ENCODE data around the gene RBP5. TPM values are rescaled to one million over a fixed set of nuclear protein-coding genes. Genes with fewer than 3 reads are reported as not detected.

The RBP5 gene
- polyA plus RNA-seq, 2 of the 4 experiments (the other 2 are of a cell fraction), result 0.25 TPM; not detected in 1

DNA sequence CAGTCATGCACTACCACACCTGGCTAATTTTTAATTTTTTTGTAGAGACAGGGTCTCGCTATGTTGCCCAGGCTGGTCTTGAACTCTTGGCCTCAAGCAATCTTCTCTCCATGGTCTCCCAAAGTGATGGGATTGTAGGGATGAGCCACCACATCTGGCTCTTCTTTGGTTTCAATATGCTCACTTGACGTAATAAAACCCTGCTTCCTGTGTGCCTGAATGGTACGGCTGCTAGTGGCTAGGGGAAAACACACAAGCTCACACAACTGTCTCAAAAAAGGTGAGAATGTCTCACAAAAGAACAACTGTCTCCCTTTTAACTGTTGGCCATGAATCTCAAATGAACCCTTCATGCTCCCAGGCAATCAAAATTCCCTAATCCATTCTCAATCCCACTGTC lies 53.2 kb downstream of the RBP5 start:
- Histone ChIP-seq H3K9me3 (no peaks in the 10 kb centered on the region), H3K27ac (peak overlapping the region; percentile 91; a peak in 3 of 6 replicates), H3K4me1 (peaks cover 24% of the 10 kb centered on the region), H3K4me2 (no peak overlapping the region), H3K4me3 (no peak overlapping the region)
- CTCF ChIA-PET, result interaction anchor here (1.5 to 13.8 kb wide), 4 partner anchors 10 to 35 kb away, joined by 3 to 150 read pairs (median 79); partner anchors contain the start of genes C1R, C1RL and C1S
- ATAC-seq (no peak), DNase-seq (ENCODE audit: low read depth in 1 of 2, low spot score in 1 of 2) (no peak), FAIRE-seq (no peak)
- TF ChIP-seq HEYL (CRISPR knock-in tag; IDR thresholded peaks at IDR 0.05), result no peak
- no peak for TF ChIP-seq NFE2L2 (conservative IDR thresholded peaks at IDR 0.05; ENCODE audit: low read length)
- TF ChIP-seq, protein P1, sequence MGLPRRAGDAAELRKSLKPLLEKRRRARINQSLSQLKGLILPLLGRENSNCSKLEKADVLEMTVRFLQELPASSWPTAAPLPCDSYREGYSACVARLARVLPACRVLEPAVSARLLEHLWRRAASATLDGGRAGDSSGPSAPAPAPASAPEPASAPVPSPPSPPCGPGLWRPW (IDR thresholded peaks at IDR 0.05), result no peak
- no peak for TF ChIP-seq KDM5A (IDR thresholded peaks at IDR 0.05)
- POLR2A ChIA-PET, result interaction anchor here (1.3 kb wide), 1 partner anchor 98 kb away, joined by 3 read pairs; no protein-coding TSS in a partner anchor
- 98% methylated on average over 3 of the region's 3 CpGs for WGBS (ENCODE audit: missing lambda C conversion rate)

DNA sequence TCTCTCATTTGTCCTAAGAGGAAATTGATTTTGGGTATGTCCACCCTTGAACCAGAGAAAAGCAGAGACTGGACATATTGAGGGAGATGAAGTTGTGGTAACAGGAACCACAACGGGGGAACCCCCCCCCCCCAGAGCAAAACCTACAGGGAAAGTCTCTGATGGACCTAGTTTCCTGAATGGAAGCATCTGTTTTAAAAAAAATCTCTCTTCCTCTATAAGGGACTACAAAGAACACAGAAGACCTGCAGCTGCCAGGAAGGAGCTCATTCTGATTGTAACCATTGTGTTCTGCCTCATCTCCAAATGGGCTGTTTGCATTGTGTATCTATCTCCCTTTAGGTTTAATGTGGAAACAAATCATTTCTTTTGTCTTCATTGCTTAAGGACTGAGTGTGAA lies 54.7 kb downstream of the RBP5 start:
- Histone ChIP-seq H3K4me1 (peaks cover 11% of the 10 kb centered on the region), H3K27ac (no peak overlapping the region), H3K4me3 (no peak overlapping the region), H3K4me2 (no peak overlapping the region), H3K9me3 (no peaks in the 10 kb centered on the region)
- FAIRE-seq (no peak), DNase-seq (ENCODE audit: low read depth in 1 of 2, low spot score in 1 of 2) (no peak), ATAC-seq (no peak)
- WGBS (ENCODE audit: missing lambda C conversion rate), result 19% methylated on average over 1 of the region's 1 CpG
- ChIA-PET CTCF (interaction anchor here (0.6 to 13.8 kb wide), 5 partner anchors 9 to 634 kb away, joined by 3 to 150 read pairs (median 6); partner anchors contain the start of genes C1R, C1RL and C1S), POLR2A (interaction anchor here (0.7 kb wide), 1 partner anchor 18 kb away, joined by 4 read pairs; no protein-coding TSS in a partner anchor)
- TF ChIP-seq, protein P2, sequence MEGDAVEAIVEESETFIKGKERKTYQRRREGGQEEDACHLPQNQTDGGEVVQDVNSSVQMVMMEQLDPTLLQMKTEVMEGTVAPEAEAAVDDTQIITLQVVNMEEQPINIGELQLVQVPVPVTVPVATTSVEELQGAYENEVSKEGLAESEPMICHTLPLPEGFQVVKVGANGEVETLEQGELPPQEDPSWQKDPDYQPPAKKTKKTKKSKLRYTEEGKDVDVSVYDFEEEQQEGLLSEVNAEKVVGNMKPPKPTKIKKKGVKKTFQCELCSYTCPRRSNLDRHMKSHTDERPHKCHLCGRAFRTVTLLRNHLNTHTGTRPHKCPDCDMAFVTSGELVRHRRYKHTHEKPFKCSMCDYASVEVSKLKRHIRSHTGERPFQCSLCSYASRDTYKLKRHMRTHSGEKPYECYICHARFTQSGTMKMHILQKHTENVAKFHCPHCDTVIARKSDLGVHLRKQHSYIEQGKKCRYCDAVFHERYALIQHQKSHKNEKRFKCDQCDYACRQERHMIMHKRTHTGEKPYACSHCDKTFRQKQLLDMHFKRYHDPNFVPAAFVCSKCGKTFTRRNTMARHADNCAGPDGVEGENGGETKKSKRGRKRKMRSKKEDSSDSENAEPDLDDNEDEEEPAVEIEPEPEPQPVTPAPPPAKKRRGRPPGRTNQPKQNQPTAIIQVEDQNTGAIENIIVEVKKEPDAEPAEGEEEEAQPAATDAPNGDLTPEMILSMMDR (IDR thresholded peaks at IDR 0.05), result no peak
- no peak for TF ChIP-seq MAFK (IDR thresholded peaks at IDR 0.05; ENCODE audit: partially characterized antibody)
- TF ChIP-seq GATA3 (IDR thresholded peaks at IDR 0.05; ENCODE audit: borderline replicate concordance), result no peak
- no peak for TF ChIP-seq JUN (IDR thresholded peaks at IDR 0.05)
- no peak for TF ChIP-seq BHLHE40 (IDR thresholded peaks at IDR 0.05; ENCODE audit: low read depth, low read length)
- no peak for TF ChIP-seq MYC (IDR thresholded peaks at IDR 0.05; ENCODE audit: borderline replicate concordance, low read length)
- TF ChIP-seq NPAS2 (CRISPR knock-in tag; IDR thresholded peaks at IDR 0.05; ENCODE audit: borderline replicate concordance), result no peak
- no peak for TF ChIP-seq NR3C1 (IDR thresholded peaks at IDR 0.05)
- TF ChIP-seq, protein P3, sequence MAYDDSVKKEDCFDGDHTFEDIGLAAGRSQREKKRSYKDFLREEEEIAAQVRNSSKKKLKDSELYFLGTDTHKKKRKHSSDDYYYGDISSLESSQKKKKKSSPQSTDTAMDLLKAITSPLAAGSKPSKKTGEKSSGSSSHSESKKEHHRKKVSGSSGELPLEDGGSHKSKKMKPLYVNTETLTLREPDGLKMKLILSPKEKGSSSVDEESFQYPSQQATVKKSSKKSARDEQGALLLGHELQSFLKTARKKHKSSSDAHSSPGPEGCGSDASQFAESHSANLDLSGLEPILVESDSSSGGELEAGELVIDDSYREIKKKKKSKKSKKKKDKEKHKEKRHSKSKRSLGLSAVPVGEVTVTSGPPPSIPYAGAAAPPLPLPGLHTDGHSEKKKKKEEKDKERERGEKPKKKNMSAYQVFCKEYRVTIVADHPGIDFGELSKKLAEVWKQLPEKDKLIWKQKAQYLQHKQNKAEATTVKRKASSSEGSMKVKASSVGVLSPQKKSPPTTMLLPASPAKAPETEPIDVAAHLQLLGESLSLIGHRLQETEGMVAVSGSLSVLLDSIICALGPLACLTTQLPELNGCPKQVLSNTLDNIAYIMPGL (CRISPR knock-in tag; IDR thresholded peaks at IDR 0.05; ENCODE audit: borderline replicate concordance), result no peak
- TF ChIP-seq KDM5A (IDR thresholded peaks at IDR 0.05), result no peak
- TF ChIP-seq RFX5 (IDR thresholded peaks at IDR 0.05), result no peak
- TF ChIP-seq ZFP36 (IDR thresholded peaks at IDR 0.05; ENCODE audit: borderline replicate concordance, partially characterized antibody), result no peak
- TF ChIP-seq CEBPB (IDR thresholded peaks at IDR 0.05), result no peak
- no peak for TF ChIP-seq RARB (CRISPR knock-in tag; IDR thresholded peaks at IDR 0.05)
- no peak for TF ChIP-seq JUNB (IDR thresholded peaks at IDR 0.05)
- TF ChIP-seq, protein P4, sequence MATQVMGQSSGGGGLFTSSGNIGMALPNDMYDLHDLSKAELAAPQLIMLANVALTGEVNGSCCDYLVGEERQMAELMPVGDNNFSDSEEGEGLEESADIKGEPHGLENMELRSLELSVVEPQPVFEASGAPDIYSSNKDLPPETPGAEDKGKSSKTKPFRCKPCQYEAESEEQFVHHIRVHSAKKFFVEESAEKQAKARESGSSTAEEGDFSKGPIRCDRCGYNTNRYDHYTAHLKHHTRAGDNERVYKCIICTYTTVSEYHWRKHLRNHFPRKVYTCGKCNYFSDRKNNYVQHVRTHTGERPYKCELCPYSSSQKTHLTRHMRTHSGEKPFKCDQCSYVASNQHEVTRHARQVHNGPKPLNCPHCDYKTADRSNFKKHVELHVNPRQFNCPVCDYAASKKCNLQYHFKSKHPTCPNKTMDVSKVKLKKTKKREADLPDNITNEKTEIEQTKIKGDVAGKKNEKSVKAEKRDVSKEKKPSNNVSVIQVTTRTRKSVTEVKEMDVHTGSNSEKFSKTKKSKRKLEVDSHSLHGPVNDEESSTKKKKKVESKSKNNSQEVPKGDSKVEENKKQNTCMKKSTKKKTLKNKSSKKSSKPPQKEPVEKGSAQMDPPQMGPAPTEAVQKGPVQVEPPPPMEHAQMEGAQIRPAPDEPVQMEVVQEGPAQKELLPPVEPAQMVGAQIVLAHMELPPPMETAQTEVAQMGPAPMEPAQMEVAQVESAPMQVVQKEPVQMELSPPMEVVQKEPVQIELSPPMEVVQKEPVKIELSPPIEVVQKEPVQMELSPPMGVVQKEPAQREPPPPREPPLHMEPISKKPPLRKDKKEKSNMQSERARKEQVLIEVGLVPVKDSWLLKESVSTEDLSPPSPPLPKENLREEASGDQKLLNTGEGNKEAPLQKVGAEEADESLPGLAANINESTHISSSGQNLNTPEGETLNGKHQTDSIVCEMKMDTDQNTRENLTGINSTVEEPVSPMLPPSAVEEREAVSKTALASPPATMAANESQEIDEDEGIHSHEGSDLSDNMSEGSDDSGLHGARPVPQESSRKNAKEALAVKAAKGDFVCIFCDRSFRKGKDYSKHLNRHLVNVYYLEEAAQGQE (IDR thresholded peaks at IDR 0.05), result no peak
- TF ChIP-seq FOXS1 (CRISPR knock-in tag; IDR thresholded peaks at IDR 0.05), result no peak

Small RNA genes within 50 kb of the gene (small RNA-seq; reads per million reads assigned to genes)
- 0 reads per million in 6 experiments for gene RNU6-485P

Other genes with a start within 250 kb of the RBP5 start
- 33.3 and 40.4 TPM in 2 replicates for gene LRRC23, start 224.1 kb downstream of the RBP5 start, polyA plus RNA-seq (2011; rRNA removed)
- 17.2 to 19.1 TPM (median 19.1 TPM) in 3 replicates for gene LRRC23, start 224.1 kb downstream of the RBP5 start, polyA plus RNA-seq (2017; fragmentation: RNase III; extraction: RNeasy Plus Mini Kit Qiagen cat#74134 plus additional on column Dnase treatment)
- 26.2 and 45.1 TPM in 2 replicates for gene ENO2, start 214.3 kb downstream of the RBP5 start, polyA plus RNA-seq (2011; rRNA removed)
- gene ENO2, start 214.3 kb downstream of the RBP5 start, polyA plus RNA-seq (2017; fragmentation: RNase III; extraction: RNeasy Plus Mini Kit Qiagen cat#74134 plus additional on column Dnase treatment), result 31.0 to 38.6 TPM (median 31.6 TPM) in 3 replicates
- 11.3 and 23.1 TPM in 2 replicates for gene ATN1, start 200.9 kb downstream of the RBP5 start, polyA plus RNA-seq (2011; rRNA removed)
- gene ATN1, start 200.9 kb downstream of the RBP5 start, polyA plus RNA-seq (2017; fragmentation: RNase III; extraction: RNeasy Plus Mini Kit Qiagen cat#74134 plus additional on column Dnase treatment), result 40.3 to 51.6 TPM (median 51.2 TPM) in 3 replicates
- gene RNU7-1, start 185.1 kb downstream of the RBP5 start, polyA plus RNA-seq (2011; rRNA removed), result not detected in 2 replicates
- not detected in 3 replicates for gene RNU7-1, start 185.1 kb downstream of the RBP5 start, polyA plus RNA-seq (2017; fragmentation: RNase III; extraction: RNeasy Plus Mini Kit Qiagen cat#74134 plus additional on column Dnase treatment)
- gene C12orf57, start 184.9 kb downstream of the RBP5 start, polyA plus RNA-seq (2011; rRNA removed), result 466 and 493 TPM in 2 replicates
- 224 to 273 TPM (median 261 TPM) in 3 replicates for gene C12orf57, start 184.9 kb downstream of the RBP5 start, polyA plus RNA-seq (2017; fragmentation: RNase III; extraction: RNeasy Plus Mini Kit Qiagen cat#74134 plus additional on column Dnase treatment)
- 18.9 and 29.0 TPM in 2 replicates for gene PTPN6, start 177.5 kb downstream of the RBP5 start, polyA plus RNA-seq (2011; rRNA removed)
- 14.2 to 17.1 TPM (median 15.1 TPM) in 3 replicates for gene PTPN6, start 177.5 kb downstream of the RBP5 start, polyA plus RNA-seq (2017; fragmentation: RNase III; extraction: RNeasy Plus Mini Kit Qiagen cat#74134 plus additional on column Dnase treatment)
- 296 and 297 TPM in 2 replicates for gene PHB2, start 158.2 kb downstream of the RBP5 start, polyA plus RNA-seq (2011; rRNA removed)
- 292 to 313 TPM (median 293 TPM) in 3 replicates for gene PHB2, start 158.2 kb downstream of the RBP5 start, polyA plus RNA-seq (2017; fragmentation: RNase III; extraction: RNeasy Plus Mini Kit Qiagen cat#74134 plus additional on column Dnase treatment)
- 92.0 and 96.7 TPM in 2 replicates for gene EMG1, start 158.0 kb downstream of the RBP5 start, polyA plus RNA-seq (2011; rRNA removed)
- gene EMG1, start 158.0 kb downstream of the RBP5 start, polyA plus RNA-seq (2017; fragmentation: RNase III; extraction: RNeasy Plus Mini Kit Qiagen cat#74134 plus additional on column Dnase treatment), result 65.7 to 78.2 TPM (median 67.9 TPM) in 3 replicates
- 52.0 and 53.4 TPM in 2 replicates for gene LPCAT3, start 110.4 kb downstream of the RBP5 start, polyA plus RNA-seq (2011; rRNA removed)
- 27.4 to 43.0 TPM (median 42.8 TPM) in 3 replicates for gene LPCAT3, start 110.4 kb downstream of the RBP5 start, polyA plus RNA-seq (2017; fragmentation: RNase III; extraction: RNeasy Plus Mini Kit Qiagen cat#74134 plus additional on column Dnase treatment)
- gene C1S, start 68.2 kb downstream of the RBP5 start, polyA plus RNA-seq (2011; rRNA removed), result 107 and 109 TPM in 2 replicates
- gene C1S, start 68.2 kb downstream of the RBP5 start, polyA plus RNA-seq (2017; fragmentation: RNase III; extraction: RNeasy Plus Mini Kit Qiagen cat#74134 plus additional on column Dnase treatment), result 61.2 to 76.2 TPM (median 65.5 TPM) in 3 replicates
- gene C1R, start 36.4 kb downstream of the RBP5 start, polyA plus RNA-seq (2011; rRNA removed), result 36.0 and 57.8 TPM in 2 replicates
- 24.8 to 40.4 TPM (median 31.4 TPM) in 3 replicates for gene C1R, start 36.4 kb downstream of the RBP5 start, polyA plus RNA-seq (2017; fragmentation: RNase III; extraction: RNeasy Plus Mini Kit Qiagen cat#74134 plus additional on column Dnase treatment)
- 30.4 and 32.4 TPM in 2 replicates for gene C1RL, start 19.7 kb downstream of the RBP5 start, polyA plus RNA-seq (2011; rRNA removed)
- gene C1RL, start 19.7 kb downstream of the RBP5 start, polyA plus RNA-seq (2017; fragmentation: RNase III; extraction: RNeasy Plus Mini Kit Qiagen cat#74134 plus additional on column Dnase treatment), result 20.8 to 28.3 TPM (median 25.2 TPM) in 3 replicates
- 24.9 and 32.7 TPM in 2 replicates for gene CLSTN3, start 1.5 kb upstream of the RBP5 start, polyA plus RNA-seq (2011; rRNA removed)
- 17.4 to 22.5 TPM (median 19.3 TPM) in 3 replicates for gene CLSTN3, start 1.5 kb upstream of the RBP5 start, polyA plus RNA-seq (2017; fragmentation: RNase III; extraction: RNeasy Plus Mini Kit Qiagen cat#74134 plus additional on column Dnase treatment)
- gene PEX5, start 60.8 kb upstream of the RBP5 start, polyA plus RNA-seq (2011; rRNA removed), result 21.5 and 27.3 TPM in 2 replicates
- gene PEX5, start 60.8 kb upstream of the RBP5 start, polyA plus RNA-seq (2017; fragmentation: RNase III; extraction: RNeasy Plus Mini Kit Qiagen cat#74134 plus additional on column Dnase treatment), result 27.1 to 33.1 TPM (median 31.5 TPM) in 3 replicates
- gene ACSM4, start 175.2 kb upstream of the RBP5 start, polyA plus RNA-seq (2011; rRNA removed), result not detected in 2 replicates
- not detected in 3 replicates for gene ACSM4, start 175.2 kb upstream of the RBP5 start, polyA plus RNA-seq (2017; fragmentation: RNase III; extraction: RNeasy Plus Mini Kit Qiagen cat#74134 plus additional on column Dnase treatment)

Measured in A549 (cell line).